Stimulated activated CD8-positive, alpha-beta memory T cell treated with anti-CD3 and anti-CD28 coated beads, Interleukin-15, amount 100 ng/mL, for 24 hours (primary cell): ENCODE results near the gene TBX15.

Experiments used
- DNase-seq: peaks from one replicate; pipeline ENCODE4 v3.0.0-alpha.2; 2020; ENCODE audit warnings: low read depth

TBX15 gene

DNA sequence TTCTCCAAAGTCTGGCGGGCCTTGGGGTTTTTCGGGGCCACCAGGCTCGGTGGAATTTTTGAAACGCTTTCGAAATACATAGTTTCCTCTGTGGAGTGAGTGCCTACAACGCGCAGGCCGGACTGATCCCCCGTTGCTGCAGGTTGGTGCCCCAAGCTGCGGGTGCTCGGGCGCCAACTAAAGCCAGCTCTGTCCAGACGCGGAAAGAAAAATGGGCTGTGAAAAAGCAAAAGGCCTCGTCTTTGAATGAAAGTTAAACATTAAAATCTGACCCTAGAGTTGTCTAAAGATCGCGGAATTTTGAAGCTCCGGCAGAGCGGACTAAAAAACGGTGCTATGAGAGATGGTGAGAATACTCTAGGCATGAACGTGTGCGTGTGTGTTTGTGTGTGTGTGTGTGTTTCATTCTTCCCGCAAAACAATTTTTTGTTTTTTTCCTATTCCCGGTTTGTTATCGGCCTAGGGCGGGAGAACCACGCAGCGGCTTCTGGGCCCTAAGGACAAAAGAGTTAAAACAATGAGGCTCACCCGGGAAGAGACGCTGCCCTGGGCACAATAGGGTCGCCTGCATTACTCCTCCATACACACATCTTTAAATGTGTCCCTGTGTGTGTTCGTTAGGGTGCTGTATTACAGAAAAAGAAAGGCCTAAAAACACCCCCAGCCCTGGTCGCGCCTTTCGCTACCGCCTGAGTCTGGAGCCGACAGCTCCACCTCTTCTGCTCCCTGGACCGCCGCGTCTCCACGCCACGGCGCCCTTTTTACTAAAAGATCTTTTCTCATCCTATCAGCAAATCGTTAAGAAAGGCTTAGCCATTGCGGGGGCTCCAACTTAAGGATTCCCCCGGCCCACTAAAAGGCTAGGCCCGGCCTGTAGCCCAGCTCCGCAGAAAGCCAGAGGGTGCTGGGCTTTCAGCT lies 3.2 kb downstream of the TBX15 start:
- DNase-seq, result no peak

DNA sequence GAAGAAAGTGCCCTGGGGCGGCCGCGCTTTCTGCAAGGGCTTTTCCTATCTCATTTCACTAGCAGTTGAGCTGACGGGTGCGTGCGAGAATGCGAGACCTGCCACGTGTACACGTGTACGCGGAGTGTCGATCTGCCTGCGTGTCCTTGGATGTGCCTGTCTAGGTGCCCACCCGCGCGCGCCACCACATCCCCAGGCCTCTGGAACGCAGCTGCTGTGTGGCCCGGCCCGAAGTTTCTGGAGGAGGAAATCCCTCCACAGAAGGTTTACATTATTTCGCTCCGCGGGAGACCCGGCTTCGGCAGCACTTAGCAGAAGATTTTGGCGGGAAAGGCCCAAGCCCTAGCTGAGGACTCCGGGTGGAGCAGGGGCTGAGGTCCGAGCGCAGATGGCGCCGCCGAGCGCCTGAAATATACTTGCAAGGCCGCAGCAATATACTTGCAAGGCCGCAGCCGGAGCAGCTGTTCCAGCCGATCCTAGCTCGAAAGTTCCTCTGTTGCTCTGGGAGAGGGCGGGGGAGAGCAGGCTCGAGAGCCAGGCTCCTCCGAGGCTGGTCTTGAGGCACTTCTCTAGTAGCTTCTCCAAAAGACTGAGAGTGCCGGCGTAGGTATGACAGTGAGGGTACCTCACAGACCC lies 3.9 kb downstream of the TBX15 start:
- no peak for DNase-seq

DNA sequence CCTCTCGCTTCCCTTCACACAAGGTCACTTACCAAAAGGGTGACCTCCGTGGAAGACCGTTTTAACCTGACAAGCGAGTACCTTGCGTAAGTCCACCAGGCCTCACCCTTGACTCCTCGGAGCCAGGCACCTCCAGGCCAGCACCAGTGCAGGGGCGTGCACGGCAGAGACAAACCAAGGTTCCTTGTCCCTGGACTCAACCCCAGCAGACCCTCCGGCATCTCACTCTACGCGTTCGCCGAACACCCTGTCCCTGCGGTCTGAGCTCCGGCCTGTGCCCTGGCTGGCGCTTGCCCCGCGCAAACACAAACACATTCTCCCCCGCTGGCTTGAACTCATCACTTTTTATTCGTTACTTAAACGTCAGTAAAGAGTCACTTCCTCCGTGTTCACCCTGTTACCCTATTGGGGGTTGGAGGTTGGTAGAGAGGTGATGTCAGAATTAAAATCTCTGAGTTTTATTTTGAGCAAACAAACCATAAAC lies 4.5 kb downstream of the TBX15 start:
- DNase-seq, result no peak

DNA sequence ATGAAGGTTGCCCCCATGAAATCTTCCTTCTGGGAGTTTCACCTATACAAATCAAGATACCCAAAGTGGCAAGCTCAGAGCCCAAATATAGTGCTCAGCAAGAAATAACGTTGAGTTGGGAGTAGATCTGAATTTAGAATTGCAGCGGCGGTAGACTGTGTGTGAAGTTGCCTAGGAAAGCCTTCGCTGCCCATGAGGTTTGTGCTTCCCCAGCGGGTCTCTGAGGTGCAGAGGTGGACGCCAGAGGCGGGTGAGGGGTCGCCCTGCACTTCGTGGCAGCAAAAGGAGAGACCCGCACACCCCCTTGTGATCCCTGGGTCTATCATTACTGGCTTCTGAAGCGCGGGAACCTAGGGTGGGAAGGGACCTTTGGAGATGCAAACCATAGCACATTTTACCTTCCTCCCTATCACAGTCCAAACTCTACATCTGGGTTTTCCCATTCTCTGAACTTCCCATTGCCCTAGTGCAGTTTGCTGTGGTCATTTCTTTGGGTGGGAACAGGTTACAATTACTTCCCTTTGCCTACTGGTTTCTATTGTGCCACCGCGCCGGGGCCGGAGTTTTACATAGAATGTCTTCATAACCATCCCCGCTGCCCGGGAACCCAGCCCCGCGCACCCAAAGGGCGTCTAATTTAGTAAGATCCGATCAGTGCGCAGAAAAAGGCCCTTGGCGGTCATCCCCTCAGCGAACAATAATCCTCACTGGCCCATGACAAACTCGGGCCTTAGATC lies 5.2 kb downstream of the TBX15 start:
- DNase-seq, result no peak

DNA sequence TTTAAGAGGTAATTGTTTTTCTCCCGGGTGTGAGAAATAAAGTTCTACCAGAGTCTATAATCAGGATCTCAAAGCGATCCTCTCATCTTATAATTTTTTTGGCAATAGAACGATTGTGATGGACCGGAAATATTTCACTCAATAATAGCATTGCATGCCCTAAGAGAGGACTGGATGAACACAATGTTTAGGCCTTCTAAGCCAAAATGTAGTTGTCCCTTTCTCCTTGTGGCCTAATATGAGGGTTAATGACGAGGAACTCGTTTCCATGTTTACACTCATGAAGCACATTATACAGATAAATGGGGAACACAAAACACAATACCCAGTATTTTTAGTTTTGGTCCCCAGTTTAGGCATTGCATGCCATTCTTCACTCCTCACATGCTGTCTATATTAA lies 5.9 kb downstream of the TBX15 start:
- DNase-seq, result no peak

DNA sequence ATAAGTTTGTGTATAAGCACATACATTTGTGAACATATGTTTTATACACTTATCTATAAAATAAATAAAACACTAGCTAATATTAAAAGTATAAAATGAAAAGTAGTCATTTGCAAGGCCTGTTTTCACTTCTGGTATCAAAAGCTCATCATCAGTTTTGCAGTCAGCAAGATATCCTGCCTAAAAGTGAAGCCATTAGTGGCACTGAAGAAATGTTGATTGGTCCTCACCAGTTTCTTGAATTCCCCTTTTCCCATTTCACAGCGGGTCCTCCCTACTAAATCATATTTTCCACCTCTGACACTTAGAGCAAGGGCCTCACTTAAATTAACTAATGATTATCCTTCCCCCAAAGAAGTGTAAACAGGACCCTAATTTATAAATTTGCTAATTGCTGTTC lies 6.7 kb downstream of the TBX15 start:
- DNase-seq, result no peak

DNA sequence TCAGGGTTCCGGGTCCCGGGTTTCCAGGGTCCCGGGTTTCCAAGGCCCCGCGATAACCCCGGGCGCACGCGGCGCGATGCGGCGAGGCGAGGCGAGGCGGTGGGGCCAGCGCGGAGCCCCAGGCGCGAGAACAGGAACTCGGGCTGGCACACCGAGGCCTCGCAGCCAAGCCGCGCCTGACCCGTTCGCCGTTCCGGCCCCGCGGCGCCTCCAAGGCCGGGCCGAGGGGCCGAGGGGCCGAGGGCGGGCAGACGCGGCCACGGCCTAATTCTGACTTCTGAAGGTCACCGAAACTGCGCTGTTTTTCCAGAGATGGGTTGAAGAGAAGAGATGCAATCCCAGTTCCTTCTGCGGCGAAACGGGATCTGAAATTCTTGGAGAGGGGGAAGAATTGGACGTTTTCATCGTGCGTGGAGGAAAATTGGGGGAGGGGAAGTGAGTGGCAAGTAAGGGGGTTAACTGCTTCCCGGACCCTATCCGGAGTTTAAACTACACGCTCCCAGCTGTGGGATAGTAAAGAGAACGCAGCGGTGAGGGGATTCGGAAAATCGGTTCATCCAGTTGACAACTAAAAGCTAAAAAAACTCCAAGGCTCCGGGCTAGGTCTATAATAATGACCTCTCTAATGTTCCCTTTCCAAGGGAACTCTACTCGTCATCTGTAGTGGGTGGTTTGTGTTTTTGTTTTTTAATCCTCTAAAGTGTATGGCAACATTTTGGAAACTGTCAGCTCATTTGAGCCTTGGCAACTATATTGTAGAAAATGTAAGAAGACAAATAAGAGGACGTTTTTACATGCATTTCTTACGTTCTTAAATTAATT lies 8.2 kb downstream of the TBX15 start:
- DNase-seq, result no peak

DNA sequence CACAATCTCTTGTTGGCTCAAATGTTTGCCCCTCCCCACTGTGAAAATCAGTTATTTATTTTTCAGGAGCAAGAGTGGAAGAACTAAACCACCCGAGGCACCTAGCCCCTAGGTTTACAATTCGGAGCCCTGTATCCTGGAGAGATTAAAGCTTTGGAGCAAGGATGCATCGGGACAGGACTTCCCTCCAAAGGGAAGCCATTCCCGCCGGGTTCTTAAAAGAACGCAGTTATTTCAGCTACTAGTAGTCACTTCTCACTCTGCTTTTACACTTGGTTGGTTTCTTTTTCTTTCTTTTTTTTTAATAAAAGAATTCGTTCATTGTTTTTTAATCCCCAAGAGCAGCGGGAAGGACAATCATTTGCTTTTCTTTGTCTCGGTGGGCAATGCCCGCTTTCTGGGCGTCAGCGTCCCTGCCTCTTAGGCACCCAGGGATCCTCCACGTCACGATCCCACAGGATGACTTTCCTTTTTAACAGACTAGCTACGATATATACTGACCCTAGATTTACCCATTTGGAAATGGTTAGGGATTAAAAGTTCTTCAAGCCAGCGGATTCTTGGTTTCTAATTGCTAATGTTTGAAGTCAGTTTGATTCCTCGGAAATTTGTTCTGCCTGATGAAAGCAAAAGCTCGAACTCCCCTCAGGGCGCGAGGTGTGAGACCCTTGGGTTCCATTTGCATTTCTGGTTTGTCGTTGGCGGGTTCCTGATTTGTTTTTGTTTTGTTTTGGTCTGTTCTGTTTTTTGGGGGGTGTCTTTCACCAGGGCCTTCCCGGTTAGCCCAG lies 9.0 kb downstream of the TBX15 start:
- DNase-seq, result no peak

DNA sequence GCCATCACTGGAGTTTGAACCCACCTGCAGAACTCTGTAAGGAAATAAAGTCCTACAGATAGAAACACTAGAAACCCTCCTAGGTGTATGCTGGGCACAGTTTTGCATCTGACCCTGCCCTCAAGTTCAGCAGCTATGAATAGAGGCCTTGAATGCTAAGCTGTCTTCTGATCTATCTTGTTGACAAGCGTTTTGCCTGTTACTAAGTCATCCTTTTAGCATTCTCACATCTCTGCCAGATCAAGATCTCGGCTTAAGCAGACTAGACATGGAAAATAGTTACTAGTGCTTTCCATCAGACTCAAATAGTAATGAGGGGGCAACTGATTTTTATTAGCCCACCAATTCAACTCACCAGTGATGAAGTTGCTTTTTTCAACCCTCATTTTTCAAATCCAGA lies 10.5 kb downstream of the TBX15 start:
- DNase-seq, result no peak

DNA sequence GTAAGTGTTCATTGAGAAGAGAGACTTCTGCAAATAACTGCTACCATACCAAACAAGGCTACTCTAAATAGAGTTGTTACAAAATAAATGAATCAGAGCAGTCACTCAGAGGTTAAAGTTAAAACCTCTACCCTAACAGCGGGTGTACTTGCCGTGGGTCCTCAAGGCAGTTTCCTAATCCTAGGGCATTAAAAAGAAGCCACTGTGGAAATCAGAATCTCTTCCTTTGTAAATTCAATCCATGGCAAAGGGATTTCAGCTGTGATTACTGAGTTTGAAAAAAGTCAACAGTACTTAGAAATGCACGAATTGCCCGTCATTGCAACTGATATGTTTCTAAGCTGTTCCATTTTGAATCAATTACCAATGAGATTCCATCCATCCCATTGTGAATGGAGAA lies 13.5 kb downstream of the TBX15 start:
- no peak for DNase-seq

DNA sequence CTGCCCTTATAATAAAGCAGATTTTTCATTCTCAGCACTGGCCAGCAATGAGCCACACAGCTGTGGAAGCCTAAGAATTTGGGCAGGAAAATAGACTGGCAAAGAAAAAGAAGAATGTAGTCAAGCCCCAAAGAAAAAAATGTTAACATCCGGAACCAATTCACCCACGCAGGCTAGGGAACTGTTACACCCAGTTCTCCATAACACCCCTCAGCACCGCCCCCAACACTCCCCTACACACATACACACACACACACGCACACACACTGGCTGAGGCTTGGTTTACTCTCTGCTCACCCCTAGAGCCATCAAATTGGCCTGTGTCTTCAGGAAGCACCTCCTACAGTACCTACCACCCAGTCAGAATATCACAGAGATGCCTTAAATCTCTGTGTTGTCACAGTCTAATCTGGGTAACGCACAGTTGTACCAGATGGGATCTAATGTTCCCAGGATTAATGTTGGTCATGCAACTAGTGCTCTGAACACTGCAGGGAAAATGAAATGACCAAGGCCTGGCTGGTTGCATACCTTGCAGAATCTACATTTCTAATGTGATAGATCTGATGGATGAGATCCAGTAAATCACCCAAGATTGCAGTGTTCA lies 14.5 kb downstream of the TBX15 start:
- no peak for DNase-seq

DNA sequence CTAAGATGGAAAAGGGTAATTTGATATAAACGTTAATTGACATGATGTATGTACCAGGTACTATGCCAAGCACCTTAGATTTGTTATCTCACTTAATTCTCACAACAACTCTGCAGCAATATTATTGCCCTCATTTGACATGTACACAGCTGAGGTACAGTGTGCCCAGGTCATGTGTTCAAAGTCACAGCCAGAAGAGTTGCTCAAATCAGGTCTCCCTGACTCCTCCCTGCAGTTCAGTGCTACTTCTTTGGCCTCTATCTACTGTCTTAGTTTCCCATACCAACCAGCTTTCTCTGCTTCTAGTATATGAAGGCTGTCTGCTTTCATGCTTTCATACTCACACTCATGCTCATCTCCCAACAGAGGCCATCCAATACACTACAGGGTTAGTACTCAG lies 15.1 kb downstream of the TBX15 start:
- no peak for DNase-seq

DNA sequence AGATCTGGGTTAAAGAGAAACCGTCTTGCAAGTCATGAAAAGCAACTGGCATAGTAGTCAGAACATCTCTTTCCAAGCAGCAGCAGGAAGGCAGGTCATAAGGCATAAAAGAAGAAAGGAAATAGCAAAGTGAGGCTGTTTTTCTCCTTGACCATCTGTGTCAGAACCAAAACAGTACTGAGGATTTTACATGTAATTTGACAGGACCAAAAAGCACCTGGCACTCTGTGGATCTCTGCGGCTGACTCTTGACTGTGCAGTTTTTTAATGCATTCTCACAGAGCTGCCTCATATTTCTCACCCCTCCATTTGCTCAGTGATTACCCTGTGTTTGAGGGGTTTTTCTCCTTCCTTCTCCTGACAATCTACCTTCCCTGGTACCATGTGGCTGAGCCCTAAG lies 17.7 kb downstream of the TBX15 start:
- DNase-seq, result no peak

DNA sequence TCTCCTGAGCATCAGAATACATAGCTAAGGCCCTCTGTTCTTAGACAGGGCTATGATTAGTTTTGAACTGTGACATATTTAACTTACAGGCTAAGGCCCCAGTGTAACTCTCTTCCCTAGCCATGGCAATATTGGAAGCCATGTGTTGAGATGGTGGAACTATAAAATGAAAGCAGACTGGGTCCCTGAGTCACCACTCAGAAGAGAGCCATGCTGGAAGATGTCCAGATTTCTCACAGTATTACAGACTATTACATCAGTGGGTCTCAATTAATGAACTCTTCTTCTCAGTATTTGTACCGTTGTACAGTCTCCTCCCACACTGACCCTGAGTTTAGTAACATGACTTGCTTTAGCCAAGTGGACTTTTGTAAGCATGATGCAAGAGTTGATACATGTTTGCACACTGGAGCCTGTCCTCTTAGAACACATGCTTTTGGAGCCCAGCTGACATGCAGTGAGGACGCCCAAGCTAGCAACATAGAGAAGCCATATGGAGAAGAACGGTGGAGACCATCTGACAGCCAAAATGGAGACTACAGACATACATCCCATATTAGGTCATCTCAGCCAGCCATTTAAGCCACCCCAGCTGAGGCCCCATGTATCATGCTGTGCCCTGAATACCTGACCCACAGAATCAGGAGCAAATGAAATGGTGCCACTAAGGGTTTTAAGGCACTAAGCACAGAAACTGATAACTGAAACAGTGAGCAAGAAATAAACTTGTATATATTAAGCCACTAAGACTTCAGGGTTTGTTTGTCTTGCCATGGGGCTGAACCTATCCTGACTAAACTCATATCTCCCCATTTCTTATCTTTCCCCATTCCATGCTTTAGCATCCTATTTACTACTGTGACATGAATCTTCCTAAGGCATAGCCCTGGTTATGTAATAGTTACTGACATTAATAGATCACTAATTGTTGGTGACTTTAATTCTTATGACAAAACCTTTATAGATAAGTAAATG lies 24.4 kb downstream of the TBX15 start:
- DNase-seq, result no peak

DNA sequence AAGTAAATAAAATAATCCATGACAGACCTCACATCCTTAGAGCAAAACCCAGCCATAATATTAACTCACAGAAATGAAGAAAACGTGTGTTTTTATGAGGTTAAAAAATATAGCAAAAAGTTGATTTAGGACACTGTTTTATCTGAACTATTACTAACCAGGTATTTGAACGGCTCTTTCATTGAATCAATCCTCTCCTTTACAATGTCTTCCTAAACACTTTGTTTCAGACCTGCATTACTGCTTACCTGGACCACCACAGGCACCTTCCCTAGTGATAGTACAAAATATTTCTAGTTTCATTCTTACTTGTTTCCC lies 25.0 kb downstream of the TBX15 start:
- no peak for DNase-seq

DNA sequence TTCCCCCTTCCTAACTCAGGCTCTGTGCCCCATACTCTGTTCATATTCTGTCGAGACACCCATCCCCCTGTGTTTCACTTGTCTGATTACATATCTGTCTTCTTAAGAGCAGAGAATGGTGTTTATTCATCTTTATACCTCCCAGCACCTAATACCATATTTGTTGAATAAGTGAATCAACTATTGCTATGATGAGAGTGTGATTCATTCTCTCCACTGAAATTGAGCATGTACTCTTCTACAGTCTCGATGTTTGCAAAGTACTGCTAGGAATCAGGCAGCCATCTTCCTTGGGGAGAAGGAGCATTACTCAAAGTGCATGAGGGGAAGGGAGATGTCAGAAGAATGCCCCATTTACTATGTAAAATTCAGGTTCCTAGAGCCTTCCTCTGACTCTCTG lies 27.0 kb downstream of the TBX15 start:
- DNase-seq, result no peak

DNA sequence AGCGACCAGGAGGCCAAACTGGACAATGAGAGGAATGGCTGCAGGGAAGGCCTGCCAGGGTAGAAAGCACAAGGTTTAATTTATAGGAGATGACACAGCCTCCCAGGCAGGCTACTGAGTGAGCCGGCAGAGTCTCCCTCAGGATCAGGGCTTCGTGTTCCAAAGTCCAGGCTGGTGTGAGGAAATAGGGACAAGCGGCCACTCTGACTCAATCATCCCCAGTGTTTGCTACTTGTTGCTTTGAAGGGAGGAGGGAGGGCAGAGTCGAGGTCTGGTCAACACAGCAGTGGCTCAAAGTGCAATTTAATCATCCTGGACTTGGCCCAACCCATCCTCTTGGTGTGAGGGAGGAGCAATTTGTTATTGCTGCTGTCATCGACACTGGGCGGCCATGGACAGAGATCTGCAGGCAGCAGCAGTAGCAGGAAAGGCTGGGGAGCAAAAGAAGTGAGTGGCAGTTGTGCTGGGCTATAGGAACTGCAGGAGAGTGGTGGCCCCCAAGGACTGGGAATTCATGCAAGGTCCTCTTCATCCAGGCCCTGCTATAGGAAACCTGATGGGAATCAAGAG lies 27.5 kb downstream of the TBX15 start:
- DNase-seq, result no peak

DNA sequence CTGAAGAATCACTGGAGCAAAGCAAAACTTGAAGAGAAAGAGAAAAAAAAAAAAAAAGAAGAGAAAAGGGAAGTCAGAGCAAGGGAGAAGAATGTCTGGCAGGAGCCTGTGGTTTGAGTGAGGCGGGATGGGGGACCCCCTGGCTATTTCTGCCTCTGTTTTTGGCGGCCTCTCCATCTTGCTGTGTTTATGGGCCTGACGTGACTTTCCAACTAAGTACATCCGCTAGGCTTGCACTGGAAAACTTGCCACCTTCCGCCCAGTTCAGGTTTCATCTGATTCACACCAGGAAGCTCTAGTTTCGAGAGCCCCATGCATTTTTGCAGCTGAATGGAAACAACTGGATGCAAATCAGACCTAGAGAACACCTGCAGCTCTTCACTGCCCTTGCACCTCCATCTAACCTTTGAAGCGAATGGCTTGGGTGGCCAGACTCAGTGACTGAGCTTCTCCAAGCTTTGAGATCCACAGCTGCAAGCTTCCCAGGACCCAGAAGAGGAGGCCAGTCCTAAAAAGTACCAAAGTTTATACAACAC lies 28.0 kb downstream of the TBX15 start:
- no peak for DNase-seq
